Fibroblast of the aortic adventitia (primary cell): ENCODE data around the gene MICAL2. TPM values are rescaled to one million over a fixed set of nuclear protein-coding genes. Genes with fewer than 3 reads are reported as not detected.

ENCODE experiments used
- DNase-seq: peaks from one replicate; pipeline ENCODE4 v3.0.0-alpha.2; 2010; ENCODE audit warnings: low read depth
- H3K4me3 ChIP-seq: 2 replicates; pipeline ENCODE4 v1.5.1; 2011; ENCODE audit warnings: low read depth, mild to moderate bottlenecking, control low read depth, low read length, moderate library complexity
- CTCF ChIP-seq: IDR thresholded peaks from 2 replicates; pipeline ENCODE4 v1.5.1; 2011; ENCODE audit warnings: mild to moderate bottlenecking, low read length, control low read depth, inconsistent platforms; ENCODE audit not compliant: insufficient read depth
- total RNA-seq: library from RNA; depleted of rRNA; stranded (reverse); fragments of >200 nt; gene quantifications from 2 replicates; pipeline ENCODE4 v1.2.3, GENCODE V29; 2012; ENCODE audit warnings: low replicate concordance

Gene MICAL2
- total RNA-seq, 1 donor, result 146 TPM

GRCh38 chr11:12098601-12099000, 11.8 kb upstream of the MICAL2 start:
- DNase-seq, result no peak
- TF ChIP-seq CTCF, result no peak
- no peak overlapping the region for H3K4me3 ChIP-seq

GRCh38 chr11:12099132-12099873, 11.1 kb upstream of the MICAL2 start:
- no peak for DNase-seq
- no peak overlapping the region for H3K4me3 ChIP-seq
- peak; percentile 23 for TF ChIP-seq CTCF

GRCh38 chr11:12100429-12100828, 10.0 kb upstream of the MICAL2 start:
- no peak for TF ChIP-seq CTCF
- DNase-seq, result no peak
- H3K4me3 ChIP-seq, result no peak overlapping the region

- TF ChIP-seq CTCF, result no peak
- DNase-seq, result peak; percentile 29
- H3K4me3 ChIP-seq, result no peak overlapping the region
Observed at GRCh38 chr11:12100841-12101242, 9.5 kb upstream of the MICAL2 start.

GRCh38 chr11:12101318-12101717, 9.1 kb upstream of the MICAL2 start:
- no peak for TF ChIP-seq CTCF
- no peak overlapping the region for H3K4me3 ChIP-seq
- no peak for DNase-seq

GRCh38 chr11:12102588-12103410, 7.6 kb upstream of the MICAL2 start:
- H3K4me3 ChIP-seq, result no peak overlapping the region
- no peak for TF ChIP-seq CTCF
- DNase-seq, result no peak
